Coronary artery (tissue), 2 donors: Measurements from ENCODE around the gene NTNG2.

Experiments
- DNase-seq: peaks from one replicate; pipeline ENCODE4 v3.0.0-alpha.2; 2017; ENCODE audit warnings: low spot score
- H3K27ac ChIP-seq, 2 donors: fragments of 200-600 bp; sonication (generic); one replicate each; pipeline ENCODE4 v1.5.1; 2016 to 2019
- H3K4me3 ChIP-seq: fragments of 200-600 bp; sonication (generic); 2 replicates; pipeline ENCODE4 v1.5.1; 2016; ENCODE audit warnings: mild to moderate bottlenecking, moderate library complexity
- TF ChIP-seq, protein P1 (sequence below): fragments of 200-600 bp; sonication (generic); IDR thresholded peaks from one replicate; pipeline ENCODE4 v1.5.1; 2019; ENCODE audit warnings: antibody characterized with exemption

The NTNG2 gene

DNA sequence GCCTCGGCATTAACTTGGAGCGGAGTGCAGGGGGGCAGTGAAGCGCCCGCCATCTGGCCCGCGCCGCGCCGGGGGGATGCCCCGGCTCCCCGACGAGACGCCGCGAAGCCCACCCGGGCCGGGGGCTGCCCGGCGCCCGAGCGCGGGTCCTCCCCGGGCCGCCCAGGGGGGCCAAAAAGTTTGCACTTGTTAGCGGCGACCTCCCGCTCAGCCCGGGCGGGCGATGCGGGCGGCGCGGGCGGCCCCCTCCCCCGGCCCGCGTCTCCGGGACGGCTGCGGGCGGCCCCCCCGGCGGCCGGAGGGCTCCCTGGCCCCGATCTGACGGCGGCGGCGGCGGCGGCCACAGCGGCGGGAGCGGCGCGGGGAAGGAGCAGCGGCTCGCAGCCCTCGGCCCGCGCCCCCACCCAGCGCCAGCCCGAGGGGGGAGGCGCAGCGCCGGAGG is at the start of gene NTNG2:
NTNG2 (plus strand) TSS at position 316 of the 442 bp plus-strand sequence. CDS start 4,774 bp downstream, outside the sequence.
- H3K4me3 ChIP-seq = peak within 1 kb of the TSS; percentile 81
- TF ChIP-seq, protein P1, sequence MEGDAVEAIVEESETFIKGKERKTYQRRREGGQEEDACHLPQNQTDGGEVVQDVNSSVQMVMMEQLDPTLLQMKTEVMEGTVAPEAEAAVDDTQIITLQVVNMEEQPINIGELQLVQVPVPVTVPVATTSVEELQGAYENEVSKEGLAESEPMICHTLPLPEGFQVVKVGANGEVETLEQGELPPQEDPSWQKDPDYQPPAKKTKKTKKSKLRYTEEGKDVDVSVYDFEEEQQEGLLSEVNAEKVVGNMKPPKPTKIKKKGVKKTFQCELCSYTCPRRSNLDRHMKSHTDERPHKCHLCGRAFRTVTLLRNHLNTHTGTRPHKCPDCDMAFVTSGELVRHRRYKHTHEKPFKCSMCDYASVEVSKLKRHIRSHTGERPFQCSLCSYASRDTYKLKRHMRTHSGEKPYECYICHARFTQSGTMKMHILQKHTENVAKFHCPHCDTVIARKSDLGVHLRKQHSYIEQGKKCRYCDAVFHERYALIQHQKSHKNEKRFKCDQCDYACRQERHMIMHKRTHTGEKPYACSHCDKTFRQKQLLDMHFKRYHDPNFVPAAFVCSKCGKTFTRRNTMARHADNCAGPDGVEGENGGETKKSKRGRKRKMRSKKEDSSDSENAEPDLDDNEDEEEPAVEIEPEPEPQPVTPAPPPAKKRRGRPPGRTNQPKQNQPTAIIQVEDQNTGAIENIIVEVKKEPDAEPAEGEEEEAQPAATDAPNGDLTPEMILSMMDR = no peak
- no peak for DNase-seq
- H3K27ac ChIP-seq = no peak within 1 kb of the TSS

DNA sequence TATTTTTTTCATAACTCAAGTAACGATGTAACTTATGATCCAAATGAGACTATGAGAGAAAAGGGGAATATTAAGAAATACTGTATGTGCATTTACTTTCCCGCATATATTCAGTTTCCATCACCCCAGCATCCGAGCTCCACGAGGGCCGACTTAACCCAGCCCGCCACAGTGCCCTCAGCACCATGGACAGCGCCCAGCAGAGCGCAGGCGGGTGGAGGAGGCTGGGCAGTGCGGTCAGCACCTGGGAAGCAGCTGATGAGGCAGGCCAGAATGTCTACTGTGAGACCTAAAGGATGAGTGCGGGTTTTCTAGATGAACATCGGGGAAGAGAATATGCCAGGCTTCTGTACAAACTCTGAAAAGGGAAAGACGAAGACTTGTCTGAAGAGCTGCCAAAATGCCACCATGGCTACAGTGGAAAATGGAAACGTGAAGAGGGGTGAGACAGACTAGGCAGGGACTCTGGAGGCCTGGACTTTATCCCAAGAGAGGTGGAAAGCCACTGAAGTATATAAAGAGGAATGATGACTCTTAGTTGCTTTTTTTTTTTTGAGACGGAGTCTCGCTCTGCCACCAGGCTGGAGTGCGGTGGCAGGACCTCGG is 47.7 kb upstream of the NTNG2 start:
- TF ChIP-seq, protein P1 = no peak
- Histone ChIP-seq H3K4me3 (no peak overlapping the region), H3K27ac (no peak overlapping the region)
- DNase-seq = no peak

DNA sequence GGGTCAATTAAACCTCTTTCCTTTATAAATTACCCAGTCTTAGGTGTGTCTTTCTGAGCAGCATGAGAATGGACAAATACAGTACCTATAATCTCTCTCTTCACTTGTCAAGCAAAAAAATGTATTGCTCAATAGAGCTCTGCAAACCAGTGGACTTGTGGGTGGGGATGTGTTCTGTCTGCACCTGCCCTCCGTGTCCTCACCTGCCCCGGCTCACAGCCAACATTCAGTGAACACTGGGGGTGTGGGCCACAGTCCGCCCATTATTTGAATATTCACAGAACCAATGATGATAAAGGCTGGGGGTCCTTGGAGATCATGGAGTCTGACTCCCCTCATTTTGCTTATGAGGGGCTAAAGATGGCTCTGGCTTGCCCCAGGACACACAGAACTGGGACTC is 45.3 kb upstream of the NTNG2 start:
- Histone ChIP-seq H3K27ac (no peak overlapping the region), H3K4me3 (no peak overlapping the region)
- no peak for DNase-seq
- TF ChIP-seq, protein P1 = no peak

DNA sequence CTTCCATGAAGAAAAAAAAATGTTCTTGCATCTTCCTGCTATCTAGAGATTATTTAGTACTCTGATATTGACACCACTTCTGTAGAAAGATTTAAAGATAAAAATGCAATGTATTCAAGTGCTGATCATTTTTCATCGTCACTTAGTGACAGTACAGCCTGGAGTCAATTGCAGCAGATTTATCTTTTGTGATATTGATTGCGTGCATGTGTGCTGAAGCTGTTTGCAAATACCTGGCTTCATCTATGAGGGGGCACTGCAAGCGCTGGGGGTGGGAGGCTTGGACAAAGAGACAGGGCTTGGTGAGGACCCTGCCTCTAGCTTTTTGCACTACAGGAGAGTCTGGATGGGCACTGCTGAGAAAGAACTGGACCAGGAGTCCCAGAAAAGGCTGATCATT is 44.2 kb upstream of the NTNG2 start:
- H3K27ac ChIP-seq = no peak overlapping the region
- TF ChIP-seq, protein P1 = no peak
- DNase-seq = no peak
- H3K4me3 ChIP-seq = no peak overlapping the region

DNA sequence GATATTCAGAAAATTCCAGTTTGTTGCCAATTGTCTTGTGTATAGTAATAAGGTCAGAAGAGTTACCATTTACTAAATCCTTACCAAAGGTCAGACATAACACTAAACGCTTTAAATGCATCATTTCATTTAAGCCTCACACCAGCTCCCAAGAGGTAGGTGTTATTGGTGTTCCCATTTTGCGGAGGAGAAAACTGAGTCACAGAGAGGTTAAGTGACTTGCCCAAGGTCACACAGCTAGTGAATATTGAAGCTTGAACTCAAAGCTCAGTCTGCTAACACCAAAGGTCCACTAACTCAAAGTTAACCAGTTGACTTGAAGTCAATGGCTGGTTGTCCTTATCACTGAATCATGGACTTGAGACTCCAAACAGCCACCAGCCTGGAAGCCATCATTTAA is 40.8 kb upstream of the NTNG2 start:
- Histone ChIP-seq H3K27ac (no peak overlapping the region), H3K4me3 (no peak overlapping the region)
- DNase-seq = no peak
- TF ChIP-seq, protein P1 = no peak

DNA sequence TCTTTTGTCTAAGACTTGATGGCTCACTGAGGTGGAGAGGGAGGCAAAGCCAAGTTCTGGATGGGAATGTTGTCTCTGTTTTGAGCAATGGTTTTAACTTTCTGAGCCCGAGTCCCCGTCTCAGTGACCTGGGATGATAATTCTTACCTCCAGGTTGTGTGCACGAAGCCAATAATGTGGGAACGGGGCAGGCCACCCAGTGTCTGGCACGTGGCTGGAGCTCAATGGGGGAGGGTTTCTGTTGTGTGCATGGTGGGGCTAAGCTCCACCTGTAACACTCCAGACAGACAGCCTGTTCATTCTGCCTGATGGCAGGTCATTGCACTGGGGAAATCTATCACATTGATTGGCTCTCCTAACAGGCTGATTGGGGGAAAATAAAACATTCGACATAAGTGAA is 37.1 kb upstream of the NTNG2 start:
- Histone ChIP-seq H3K4me3 (no peak overlapping the region), H3K27ac (no peak overlapping the region)
- DNase-seq = no peak
- TF ChIP-seq, protein P1 = no peak

- H3K27ac ChIP-seq = no peak overlapping the region
- DNase-seq = no peak
- TF ChIP-seq, protein P1 = no peak
- no peak overlapping the region for H3K4me3 ChIP-seq
Observed at GRCh38 chr9:132125361-132125760, 36.5 kb upstream of the NTNG2 start.
